ENCODE data around the gene TMEM61. TPM values are rescaled to one million over a fixed set of nuclear protein-coding genes. Genes with fewer than 3 reads are reported as not detected.

The TMEM61 gene
- 0.24 TPM in 1 of 2 replicates, not detected in the other for total RNA-seq

GRCh38 chr1:54980528-54981241 is at the start of gene TMEM61:
Gene TMEM61 (plus strand): TSS chr1:54980628. CDS start chr1:54981066, 438 bp downstream.

GRCh38 chr1:54998677-54999076 is 18.2 kb downstream of the TMEM61 start, which contains the start of gene BSND:
Gene BSND (plus strand): TSS chr1:54998933. CDS start chr1:54999187, 254 bp downstream.

GRCh38 chr1:55039342-55040082 is 59.1 kb downstream of the TMEM61 start, which contains the start of gene PCSK9:
Gene PCSK9 (plus strand): TSS chr1:55039548. CDS start chr1:55039838, 290 bp downstream.

Other genes with a start within 250 kb of the TMEM61 start
- gene PARS2, start 216.1 kb upstream of the TMEM61 start, total RNA-seq = 4.7 and 4.9 TPM in 2 replicates
- gene TTC22, start 179.3 kb upstream of the TMEM61 start, total RNA-seq = not detected in 2 replicates
- 295 and 499 TPM in 2 replicates for gene DHCR24, start 93.4 kb upstream of the TMEM61 start, total RNA-seq
- gene BSND, start 18.3 kb downstream of the TMEM61 start, total RNA-seq = not detected in 2 replicates
- 14.8 and 18.3 TPM in 2 replicates for gene PCSK9, start 58.9 kb downstream of the TMEM61 start, total RNA-seq
- gene USP24, start 234.7 kb downstream of the TMEM61 start, total RNA-seq = 49.2 and 51.4 TPM in 2 replicates